Ascending aorta (tissue), 2 donors: ENCODE measurements around the gene SCMH1. TPM values are rescaled to one million over a fixed set of nuclear protein-coding genes. Genes with fewer than 3 reads are reported as not detected.
"Not testable (repeated sequence)": the region's sequence is repeated elsewhere in the genome, so short reads cannot be mapped to it uniquely, and the experiment has no call there.

Experiments used
- DNase-seq, 2 donors: peaks; one replicate each; pipeline ENCODE4 v3.0.0-alpha.2; 2019; ENCODE audit warnings: low spot score in 2 of 2
- H3K27ac ChIP-seq, 2 donors: fragments of 200-600 bp; sonication (generic); one replicate each; pipeline ENCODE4 v1.5.1; 2016 to 2017; ENCODE audit warnings: mild to moderate bottlenecking in 1 of 2
- H3K27me3 ChIP-seq: fragments of 200-600 bp; sonication (generic); one replicate; pipeline ENCODE4 v1.5.1; 2017
- H3K36me3 ChIP-seq, 2 donors: fragments of 200-600 bp; sonication (generic); one replicate each; pipeline ENCODE4 v1.5.1; 2016
- H3K4me1 ChIP-seq, 2 donors: fragments of 200-600 bp; sonication (generic); one replicate each; pipeline ENCODE4 v1.5.1; 2016 to 2017; ENCODE audit warnings: mild to moderate bottlenecking in 1 of 2
- H3K4me3 ChIP-seq, 2 donors: fragments of 200-600 bp; sonication (generic); one replicate each; pipeline ENCODE4 v1.5.1; 2016 to 2017; ENCODE audit warnings: mild to moderate bottlenecking in 1 of 2
- H3K9me3 ChIP-seq, 2 donors: fragments of 200-600 bp; sonication (generic); one replicate each; pipeline ENCODE4 v1.5.1; 2016
- intact Hi-C: fragments of 100-400 bp; cut with DNase I; formaldehyde crosslinking; loops from one replicate; pipeline ENCODE4 v1.15.1; 2023
- total RNA-seq: library from RNA; depleted of rRNA; stranded (reverse); fragments of >200 nt; gene quantifications from one replicate; pipeline ENCODE4 v1.1.0, GENCODE V29; 2016
- TF ChIP-seq, protein P1 (sequence below), 3 experiments: fragments of 200-600 bp in 2 of 3; fragments of 450-650 bp in 1 of 3; sonication (generic) in 2 of 3; IDR thresholded peaks; one replicate each; pipeline ENCODE4 v1.5.1; 2016 to 2019; ENCODE audit warnings: antibody characterized with exemption in 3 of 3, mild to moderate bottlenecking in 1 of 3, moderate library complexity in 1 of 3

Gene SCMH1
- total RNA-seq, 1 donor from 2014 or later: 55.9 TPM

DNA sequence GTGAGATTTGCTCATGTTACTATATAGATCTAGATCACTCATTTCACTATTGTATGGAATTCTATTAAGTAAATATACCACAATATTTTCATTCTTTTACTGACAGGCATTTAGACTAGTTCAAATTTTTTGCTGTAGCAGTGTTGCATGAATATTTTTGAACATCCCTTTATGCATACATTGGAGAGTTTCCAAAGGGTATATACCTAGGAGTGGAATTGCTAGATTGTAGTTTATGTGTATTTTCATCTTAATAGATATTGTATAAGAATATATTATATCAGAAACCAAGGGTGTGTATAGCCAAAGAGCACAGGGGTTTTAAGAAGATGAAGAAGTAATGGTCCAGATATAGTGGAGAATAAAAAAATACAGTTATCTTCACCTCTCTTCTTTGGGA is 6.2 kb downstream of the SCMH1 start:
- DNase-seq: no peak
- Histone ChIP-seq H3K27me3 (no peaks in the 10 kb centered on the region), H3K4me3 (no peak overlapping the region), H3K9me3 (no peaks in the 10 kb centered on the region), H3K36me3 (no peaks in the 10 kb centered on the region), H3K27ac (no peak overlapping the region), H3K4me1 (peaks cover 0 to 7% of the 10 kb centered on the region in 2 donors)
- intact Hi-C loops: no loop called here
- TF ChIP-seq, protein P1, sequence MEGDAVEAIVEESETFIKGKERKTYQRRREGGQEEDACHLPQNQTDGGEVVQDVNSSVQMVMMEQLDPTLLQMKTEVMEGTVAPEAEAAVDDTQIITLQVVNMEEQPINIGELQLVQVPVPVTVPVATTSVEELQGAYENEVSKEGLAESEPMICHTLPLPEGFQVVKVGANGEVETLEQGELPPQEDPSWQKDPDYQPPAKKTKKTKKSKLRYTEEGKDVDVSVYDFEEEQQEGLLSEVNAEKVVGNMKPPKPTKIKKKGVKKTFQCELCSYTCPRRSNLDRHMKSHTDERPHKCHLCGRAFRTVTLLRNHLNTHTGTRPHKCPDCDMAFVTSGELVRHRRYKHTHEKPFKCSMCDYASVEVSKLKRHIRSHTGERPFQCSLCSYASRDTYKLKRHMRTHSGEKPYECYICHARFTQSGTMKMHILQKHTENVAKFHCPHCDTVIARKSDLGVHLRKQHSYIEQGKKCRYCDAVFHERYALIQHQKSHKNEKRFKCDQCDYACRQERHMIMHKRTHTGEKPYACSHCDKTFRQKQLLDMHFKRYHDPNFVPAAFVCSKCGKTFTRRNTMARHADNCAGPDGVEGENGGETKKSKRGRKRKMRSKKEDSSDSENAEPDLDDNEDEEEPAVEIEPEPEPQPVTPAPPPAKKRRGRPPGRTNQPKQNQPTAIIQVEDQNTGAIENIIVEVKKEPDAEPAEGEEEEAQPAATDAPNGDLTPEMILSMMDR (IDR thresholded peaks at IDR 0.05): no peak

DNA sequence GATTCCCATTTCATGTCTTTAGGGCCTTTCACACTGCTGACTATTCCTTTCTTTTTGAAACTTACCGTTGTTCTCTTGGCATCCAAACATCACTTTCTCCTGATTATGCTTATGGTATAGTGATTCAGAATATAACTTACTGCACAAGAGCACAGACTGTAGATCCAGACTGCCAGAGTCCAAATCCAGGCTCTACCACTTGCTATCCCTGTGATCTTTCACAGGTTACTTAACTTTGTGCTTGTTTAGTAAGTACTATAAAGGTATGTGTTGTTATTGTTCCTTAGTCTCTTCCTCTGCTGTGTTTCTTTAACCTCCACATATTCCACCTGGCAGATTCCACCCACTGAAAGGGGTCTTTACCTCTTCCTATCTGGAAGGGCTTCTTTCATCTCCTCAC is 8.4 kb downstream of the SCMH1 start:
- Histone ChIP-seq H3K36me3 (no peaks in the 10 kb centered on the region), H3K4me1 (no peaks in the 10 kb centered on the region), H3K9me3 (no peaks in the 10 kb centered on the region), H3K4me3 (no peak overlapping the region), H3K27me3 (no peaks in the 10 kb centered on the region), H3K27ac (no peak overlapping the region)
- no peak for DNase-seq
- TF ChIP-seq, protein P1 (IDR thresholded peaks at IDR 0.05): no peak
- intact Hi-C loops: no loop called here

DNA sequence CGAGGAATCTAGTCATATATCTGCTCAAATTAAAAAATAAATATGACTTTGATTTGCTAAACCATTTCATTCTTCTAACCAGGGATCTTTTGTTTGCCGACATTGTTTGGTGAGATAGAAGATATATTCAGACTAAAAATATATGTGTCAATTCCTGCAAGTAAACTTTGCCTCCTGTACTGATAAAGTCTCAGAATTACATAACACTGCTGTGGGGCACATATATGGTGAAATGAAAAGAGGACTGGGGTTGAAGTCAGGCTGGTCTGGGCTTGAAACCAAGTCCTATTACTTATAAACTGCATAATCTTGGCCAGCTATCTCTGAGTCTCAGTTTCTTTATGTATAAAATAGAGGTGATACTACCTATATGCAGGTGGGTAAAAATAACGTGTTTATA is 9.8 kb downstream of the SCMH1 start:
- intact Hi-C loops: no loop called here

DNA sequence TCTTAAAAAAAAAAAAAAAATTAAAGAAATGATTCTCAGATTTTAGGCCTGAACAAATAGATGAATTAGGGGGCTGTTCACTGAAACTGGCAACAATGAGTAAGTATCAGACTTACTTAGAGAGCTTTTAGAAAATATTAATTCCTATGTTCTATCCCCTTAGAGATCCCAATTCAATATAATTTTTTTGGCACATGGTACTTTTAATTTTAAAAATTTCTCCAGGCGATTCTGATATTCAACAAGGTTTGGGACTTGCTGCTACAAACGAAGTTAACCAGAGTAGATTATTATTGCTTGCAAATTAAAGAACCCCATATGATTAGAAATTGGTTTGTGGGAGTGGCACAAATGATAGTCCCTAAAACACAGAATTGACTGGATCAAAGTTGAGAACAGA is 11.4 kb downstream of the SCMH1 start:
- Histone ChIP-seq H3K4me1 (no peaks in the 10 kb centered on the region), H3K9me3 (no peaks in the 10 kb centered on the region), H3K27me3 (no peaks in the 10 kb centered on the region), H3K27ac (no peak overlapping the region), H3K4me3 (no peak overlapping the region), H3K36me3 (no peaks in the 10 kb centered on the region)
- intact Hi-C loops: no loop called here
- TF ChIP-seq, protein P1 (IDR thresholded peaks at IDR 0.05): no peak
- DNase-seq: no peak

More for the DNA sequence above, 9.8 kb downstream of the SCMH1 start:
- Histone ChIP-seq H3K36me3 (no peaks in the 10 kb centered on the region), H3K4me3 (no peak overlapping the region), H3K27me3 (no peaks in the 10 kb centered on the region), H3K9me3 (no peaks in the 10 kb centered on the region), H3K4me1 (no peaks in the 10 kb centered on the region), H3K27ac (no peak overlapping the region)
- TF ChIP-seq, protein P1 (IDR thresholded peaks at IDR 0.05): no peak
- no peak for DNase-seq

DNA sequence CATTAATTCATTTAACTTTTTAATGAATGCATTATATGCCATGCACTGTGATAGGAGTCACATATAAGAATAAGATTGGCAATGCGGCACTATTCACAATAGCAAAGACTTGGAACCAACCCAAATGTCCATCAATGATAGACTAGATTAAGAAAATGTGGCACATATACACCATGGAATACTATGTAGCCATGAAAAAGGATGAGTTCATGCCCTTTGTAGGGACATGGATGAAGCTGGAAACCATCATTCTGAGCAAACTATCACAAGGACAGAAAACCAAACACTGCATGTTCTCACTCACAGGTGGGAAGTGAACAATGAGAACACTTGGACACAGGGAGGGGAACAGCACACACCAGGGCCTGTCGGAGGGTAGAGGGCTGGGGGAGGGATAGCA is 12.9 kb downstream of the SCMH1 start:
- H3K27me3 ChIP-seq, H3K4me3 ChIP-seq, H3K9me3 ChIP-seq, DNase-seq, intact Hi-C loops, H3K36me3 ChIP-seq, H3K4me1 ChIP-seq, H3K27ac ChIP-seq: not testable (repeated sequence)

DNA sequence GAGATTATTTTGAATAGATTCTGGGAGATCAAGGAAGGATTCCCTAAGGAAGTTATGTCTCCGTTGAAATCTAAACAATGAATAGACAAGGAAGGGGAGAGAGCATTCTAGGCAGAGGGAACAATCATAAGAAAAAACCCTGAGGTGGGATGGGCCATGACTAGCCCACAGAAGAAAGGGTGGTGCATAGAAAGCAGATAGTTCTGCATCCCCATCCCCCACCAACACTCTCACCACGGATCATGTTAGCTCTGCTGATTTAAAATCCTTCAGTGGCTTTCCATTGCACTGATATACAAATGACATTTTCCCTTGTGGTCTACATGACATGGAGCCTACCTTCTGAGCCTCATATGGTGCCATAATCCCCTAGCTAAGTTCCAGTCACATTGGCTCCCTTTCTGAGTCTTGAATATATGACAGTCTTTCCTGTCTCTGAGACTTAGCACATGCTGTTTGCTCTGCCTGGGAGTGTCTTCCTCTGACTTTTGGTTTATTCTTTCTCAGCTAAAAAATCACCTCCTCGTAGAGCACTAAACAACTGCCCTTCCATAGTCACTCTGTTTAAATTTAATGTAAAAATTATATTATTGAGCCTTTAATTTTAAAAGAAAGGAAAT is 15.2 kb downstream of the SCMH1 start:
- H3K36me3 ChIP-seq: no peaks in the 10 kb centered on the region
- no peaks in the 10 kb centered on the region for H3K27me3 ChIP-seq
- intact Hi-C loops: no loop called here
- no peak overlapping the region for H3K27ac ChIP-seq
- H3K9me3 ChIP-seq: no peaks in the 10 kb centered on the region
- TF ChIP-seq, protein P1 (IDR thresholded peaks at IDR 0.05): no peak
- peaks cover 0 to 3% of the 10 kb centered on the region in 2 donors for H3K4me1 ChIP-seq
- H3K4me3 ChIP-seq: no peak overlapping the region
- no peak for DNase-seq
